ENCODE results near the gene DOLPP1. TPM values are rescaled to one million over a fixed set of nuclear protein-coding genes. Genes with fewer than 3 reads are reported as not detected.

The DOLPP1 gene
- total RNA-seq, 1 experiment from 2014 or later, result 27.3 TPM

DNA sequence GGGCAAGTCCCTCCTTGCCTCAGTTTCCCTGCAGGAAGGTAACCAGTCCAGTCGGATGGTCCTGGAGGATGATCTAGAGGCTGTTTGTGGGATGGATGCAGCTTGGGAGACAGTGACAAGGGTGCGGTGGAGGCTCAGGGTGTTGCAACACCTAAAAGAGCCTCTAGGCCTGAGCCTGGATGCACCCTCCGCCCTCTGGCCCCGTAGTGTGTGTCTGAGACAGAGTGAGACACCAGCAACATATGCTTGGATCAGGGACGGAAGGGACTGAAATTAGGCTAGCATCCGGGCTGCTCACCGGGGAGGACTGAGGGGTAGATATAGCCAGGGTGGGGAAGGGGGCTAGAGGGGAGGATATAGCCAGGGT lies 28.6 kb downstream of the DOLPP1 start:
- no peak for TF ChIP-seq EZH2 (IDR thresholded peaks at IDR 0.05; ENCODE audit: low read length, unreplicated experiment)
- TF ChIP-seq, protein P1, sequence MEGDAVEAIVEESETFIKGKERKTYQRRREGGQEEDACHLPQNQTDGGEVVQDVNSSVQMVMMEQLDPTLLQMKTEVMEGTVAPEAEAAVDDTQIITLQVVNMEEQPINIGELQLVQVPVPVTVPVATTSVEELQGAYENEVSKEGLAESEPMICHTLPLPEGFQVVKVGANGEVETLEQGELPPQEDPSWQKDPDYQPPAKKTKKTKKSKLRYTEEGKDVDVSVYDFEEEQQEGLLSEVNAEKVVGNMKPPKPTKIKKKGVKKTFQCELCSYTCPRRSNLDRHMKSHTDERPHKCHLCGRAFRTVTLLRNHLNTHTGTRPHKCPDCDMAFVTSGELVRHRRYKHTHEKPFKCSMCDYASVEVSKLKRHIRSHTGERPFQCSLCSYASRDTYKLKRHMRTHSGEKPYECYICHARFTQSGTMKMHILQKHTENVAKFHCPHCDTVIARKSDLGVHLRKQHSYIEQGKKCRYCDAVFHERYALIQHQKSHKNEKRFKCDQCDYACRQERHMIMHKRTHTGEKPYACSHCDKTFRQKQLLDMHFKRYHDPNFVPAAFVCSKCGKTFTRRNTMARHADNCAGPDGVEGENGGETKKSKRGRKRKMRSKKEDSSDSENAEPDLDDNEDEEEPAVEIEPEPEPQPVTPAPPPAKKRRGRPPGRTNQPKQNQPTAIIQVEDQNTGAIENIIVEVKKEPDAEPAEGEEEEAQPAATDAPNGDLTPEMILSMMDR (conservative IDR thresholded peaks at IDR 0.05; ENCODE audit: low read depth, low read length), result no peak
- TF ChIP-seq EZH2phosphoT487 (IDR thresholded peaks at IDR 0.05; ENCODE audit: borderline replicate concordance, low read length), result no peak
- ChIA-PET POLR2A (ENCODE audit: unreplicated experiment) (no interaction called here), CTCF (no interaction called here)
- no peak overlapping the region for H3K9ac ChIP-seq (ENCODE audit: low read length)
- intact Hi-C loops (cut with micrococcal nuclease), result no loop called here
- H3K4me2 ChIP-seq (ENCODE audit: low read length), result peak overlapping the region; percentile 91; the same call in 1 of the 2 replicates
- H3K36me3 ChIP-seq (ENCODE audit: low read depth, low read length), result no peaks in the 10 kb centered on the region
- H4K20me1 ChIP-seq (ENCODE audit: low read length), result no peaks in the 10 kb centered on the region
- no TSS peak for BruUV-seq (replicated peaks)
- DNase-seq (peak; percentile 21), ATAC-seq (no peak)
- peaks cover 32% of the 10 kb centered on the region for H3K79me2 ChIP-seq (ENCODE audit: low read length)
- no peaks in the 10 kb centered on the region for H3F3A ChIP-seq (ENCODE audit: low read length, unreplicated experiment)
- no peak overlapping the region for H3K27ac ChIP-seq (ENCODE audit: low read length)
- H3K9me3 ChIP-seq (ENCODE audit: low read length), result no peaks in the 10 kb centered on the region
- H3K4me1 ChIP-seq (ENCODE audit: insufficient read depth, low read length), result peaks cover 12% of the 10 kb centered on the region
- H3K4me3 ChIP-seq (ENCODE audit: low read length), result peak overlapping the region; percentile 78; the same call in 1 of the 2 replicates
- H2AFZ ChIP-seq (ENCODE audit: low read length), result no peak overlapping the region
- H3K27me3 ChIP-seq (ENCODE audit: low read length), result no peaks in the 10 kb centered on the region
- H3K9me2 ChIP-seq (replicated peaks; ENCODE audit: low read length), result no peaks in the 10 kb centered on the region

DNA sequence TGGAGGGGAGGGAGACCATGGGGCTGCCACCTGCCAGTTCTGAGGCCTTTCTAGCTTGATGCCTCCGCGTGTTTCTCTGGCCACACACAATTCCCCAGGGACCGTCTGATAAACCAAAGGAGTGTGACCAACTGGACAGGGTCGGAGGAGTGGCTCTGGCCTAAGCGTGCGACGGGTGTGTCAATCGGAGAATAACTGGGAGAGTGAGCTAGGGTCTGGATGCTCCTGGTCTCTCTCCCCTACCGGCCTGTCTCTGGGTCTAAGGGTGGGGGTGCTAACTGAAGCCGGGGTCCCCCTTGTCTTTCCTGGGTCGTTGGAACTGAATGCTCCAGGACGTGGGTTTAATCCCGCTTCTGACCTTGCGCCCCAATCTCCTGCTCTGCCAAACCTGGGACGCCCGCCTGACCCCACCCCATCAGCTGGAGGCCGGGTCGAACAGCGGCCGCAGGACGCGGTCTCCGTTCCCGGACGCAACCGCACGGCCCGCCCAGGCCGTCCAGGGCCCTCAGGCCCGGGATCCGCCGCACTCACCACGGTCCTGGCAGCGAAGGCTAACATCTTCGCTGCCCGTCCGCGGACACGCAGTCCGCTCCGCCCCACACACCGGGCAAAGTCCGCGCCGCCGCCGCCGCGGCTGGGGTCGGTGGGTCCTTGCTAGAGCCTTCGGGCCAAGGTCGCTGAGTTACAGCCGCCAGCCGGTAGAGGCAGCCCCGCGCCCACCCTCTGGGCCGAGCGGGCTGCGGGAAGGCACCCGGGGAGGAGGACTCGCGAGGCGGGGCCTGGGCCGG lies 29.2 kb downstream of the DOLPP1 start:
- no peak for TF ChIP-seq EZH2phosphoT487 (IDR thresholded peaks at IDR 0.05; ENCODE audit: borderline replicate concordance, low read length)
- no TSS peak for BruUV-seq (replicated peaks)
- peak overlapping the region; percentile 70 for H3K9ac ChIP-seq (ENCODE audit: low read length)
- ChIA-PET CTCF (no interaction called here), POLR2A (ENCODE audit: unreplicated experiment) (no interaction called here)
- peak overlapping the region; percentile 78 for H3K4me3 ChIP-seq (ENCODE audit: low read length)
- H3K36me3 ChIP-seq (ENCODE audit: low read depth, low read length), result no peaks in the 10 kb centered on the region
- H2AFZ ChIP-seq (ENCODE audit: low read length), result peak overlapping the region; percentile 93
- ATAC-seq, result peak; percentile 11
- H3K4me2 ChIP-seq (ENCODE audit: low read length), result peak overlapping the region; percentile 91
- peaks cover 12% of the 10 kb centered on the region for H3K4me1 ChIP-seq (ENCODE audit: insufficient read depth, low read length)
- no peaks in the 10 kb centered on the region for H3F3A ChIP-seq (ENCODE audit: low read length, unreplicated experiment)
- intact Hi-C loops (cut with micrococcal nuclease), result loop anchor here (2.0 kb wide), 1 partner anchor 29 kb away; the partner anchor contains the start of gene DOLPP1
- no peaks in the 10 kb centered on the region for H4K20me1 ChIP-seq (ENCODE audit: low read length)
- no peak overlapping the region for H3K27ac ChIP-seq (ENCODE audit: low read length)
- DNase-seq, result no peak
- no peaks in the 10 kb centered on the region for H3K27me3 ChIP-seq (ENCODE audit: low read length)
- H3K9me2 ChIP-seq (replicated peaks; ENCODE audit: low read length), result no peaks in the 10 kb centered on the region
- no peaks in the 10 kb centered on the region for H3K9me3 ChIP-seq (ENCODE audit: low read length)
- H3K79me2 ChIP-seq (ENCODE audit: low read length), result peaks cover 38% of the 10 kb centered on the region

DNA sequence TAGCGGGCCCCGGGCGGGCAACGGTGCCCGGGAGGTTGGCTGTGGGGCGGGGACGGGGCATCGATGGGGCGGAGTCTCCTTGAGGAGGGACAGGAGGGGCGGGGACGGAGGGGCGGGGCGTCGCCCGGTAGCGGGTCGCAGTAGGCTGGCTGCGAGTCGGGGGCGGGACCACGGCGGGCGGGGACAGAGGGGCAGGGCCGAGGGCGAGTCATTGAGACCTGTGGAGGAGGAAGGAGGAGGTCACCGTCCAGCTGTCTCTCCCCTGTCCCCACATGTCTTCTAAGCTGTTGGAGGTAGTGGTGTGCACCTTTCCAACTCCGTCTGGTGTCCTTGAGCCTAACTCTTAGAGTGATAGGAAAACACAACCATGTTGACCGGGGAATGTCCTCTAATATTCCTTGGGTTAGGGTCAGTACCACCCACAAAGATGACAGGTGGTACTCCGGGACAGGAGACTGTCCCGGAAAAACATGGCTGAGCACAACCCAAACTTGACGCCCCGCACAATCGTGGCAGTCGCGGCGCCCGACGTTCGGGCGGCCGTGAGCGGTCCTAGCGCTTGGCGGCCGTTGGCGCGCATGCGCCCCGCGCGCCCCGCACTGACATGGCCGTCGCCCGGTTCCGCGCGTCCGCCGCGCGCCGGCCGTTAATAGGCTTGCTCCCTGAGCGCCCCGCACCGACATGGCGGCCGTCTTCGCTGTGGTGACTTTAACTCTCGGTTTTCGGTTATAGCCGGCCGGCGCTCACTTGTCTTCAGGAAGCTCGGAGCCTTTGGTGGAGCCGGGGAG lies 30.0 kb downstream of the DOLPP1 start, which contains the start of the genes CRAT and PTPA:
CRAT (minus strand) TSS at position 54 of the 788 bp plus-strand sequence. CDS start 284 bp downstream, outside the sequence.
PTPA (plus strand) TSS at position 676 of the 788 bp plus-strand sequence. CDS start 186 bp downstream, outside the sequence.
- Histone ChIP-seq H3K4me1 (ENCODE audit: insufficient read depth, low read length) (peaks cover 12% of the 10 kb centered on the region), H3K9me3 (ENCODE audit: low read length) (no peaks in the 10 kb centered on the region), H3K9ac (ENCODE audit: low read length) (peak within 1 kb of the TSS; percentile 86), H3K4me2 (ENCODE audit: low read length) (peak within 1 kb of the TSS; percentile 99), H3K36me3 (ENCODE audit: low read depth, low read length) (no peaks in the 10 kb centered on the region), H3F3A (ENCODE audit: low read length, unreplicated experiment) (no peaks in the 10 kb centered on the region), H3K9me2 (replicated peaks; ENCODE audit: low read length) (no peaks in the 10 kb centered on the region), H4K20me1 (ENCODE audit: low read length) (no peaks in the 10 kb centered on the region), H3K79me2 (ENCODE audit: low read length) (peaks cover 46% of the 10 kb centered on the region), H3K4me3 (ENCODE audit: low read length) (peak within 1 kb of the TSS; percentile 78), H3K27ac (ENCODE audit: low read length) (peak within 1 kb of the TSS; percentile 71), H3K27me3 (ENCODE audit: low read length) (no peaks in the 10 kb centered on the region), H2AFZ (ENCODE audit: low read length) (peak within 1 kb of the TSS; percentile 93)
- TF ChIP-seq EZH2 (IDR thresholded peaks at IDR 0.05; ENCODE audit: low read length, unreplicated experiment) (no peak), EZH2phosphoT487 (IDR thresholded peaks at IDR 0.05; ENCODE audit: borderline replicate concordance, low read length) (no peak)
- TF ChIP-seq, protein P1 (conservative IDR thresholded peaks at IDR 0.05; ENCODE audit: low read depth, low read length), result no peak
- intact Hi-C loops (cut with micrococcal nuclease), result loop anchor here (2.0 kb wide), 1 partner anchor 30 kb away; the partner anchor contains the start of gene DOLPP1
- ChIA-PET POLR2A (ENCODE audit: unreplicated experiment) (interaction anchor here (0.6 kb wide), 1 partner anchor 63 kb away, joined by 10 read pairs; no protein-coding TSS in a partner anchor), CTCF (interaction anchor here (1.0 kb wide), 1 partner anchor 83 kb away, joined by 3 read pairs; the partner anchor contains the start of gene SH3GLB2)
- peak; percentile 81 for ATAC-seq
- no TSS peak for BruUV-seq (replicated peaks)
- DNase-seq, result peak; percentile 85

Data from PC-3 (cell line).